T-helper 17 cell (primary cell): ENCODE results near the gene WNT2B. TPM values are rescaled to one million over a fixed set of nuclear protein-coding genes. Genes with fewer than 3 reads are reported as not detected.

Experiments used
- ATAC-seq: fragments of 150-1000 bp; cut with Tn5 transposase; 2 replicates; pipeline ENCODE4 v1.10.0; 2021; ENCODE audit warnings: mild to moderate bottlenecking, moderate library complexity
- DNase-seq, 3 donors: peaks; one replicate each; pipeline versions ENCODE4 v3.0.0 to v3.0.0-alpha.2; 2020 to 2021
- H3K9me3 ChIP-seq: one replicate; pipeline ENCODE4 v1.7.0; 2013; ENCODE audit warnings: low read length, mild to moderate bottlenecking; ENCODE audit not compliant: control insufficient read depth, poor library complexity, severe bottlenecking
- H3K27ac Mint-ChIP-seq: one replicate; pipeline ENCODE4 v1.8.0; 2022; ENCODE audit warnings: mild to moderate bottlenecking, moderate library complexity, mixed read lengths
- H3K27me3 Mint-ChIP-seq: one replicate; pipeline ENCODE4 v1.8.0; 2022; ENCODE audit warnings: mixed read lengths
- H3K36me3 Mint-ChIP-seq: one replicate; pipeline ENCODE4 v1.8.0; 2022; ENCODE audit warnings: low read depth, mixed read lengths
- H3K4me1 Mint-ChIP-seq: one replicate; pipeline ENCODE4 v1.8.0; 2022; ENCODE audit warnings: mild to moderate bottlenecking, mixed read lengths
- H3K4me3 Mint-ChIP-seq: one replicate; pipeline ENCODE4 v1.8.0; 2022; ENCODE audit warnings: mild to moderate bottlenecking, moderate library complexity, mixed read lengths
- total RNA-seq, 4 donors: library from RNA in 2 of 4; stranded (reverse) in 2 of 4; gene quantifications; one replicate each; pipeline ENCODE4 v1.2.3 and lab custom pipeline; 2022 to 2026

WNT2B gene
- total RNA-seq, 2 donors from 2014 or later: 0.13 to 0.37 TPM

DNA sequence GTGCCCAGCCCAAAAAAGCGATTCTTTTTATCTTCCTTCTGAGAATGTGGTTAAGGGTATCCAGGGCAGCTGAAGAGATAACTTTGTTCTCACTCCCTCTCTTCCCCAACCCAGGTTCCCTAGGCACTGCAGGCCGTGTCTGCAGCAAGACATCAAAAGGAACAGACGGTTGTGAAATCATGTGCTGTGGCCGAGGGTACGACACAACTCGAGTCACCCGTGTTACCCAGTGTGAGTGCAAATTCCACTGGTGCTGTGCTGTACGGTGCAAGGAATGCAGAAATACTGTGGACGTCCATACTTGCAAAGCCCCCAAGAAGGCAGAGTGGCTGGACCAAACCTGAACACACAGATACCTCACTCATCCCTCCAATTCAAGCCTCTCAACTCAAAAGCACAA is 11.4 kb downstream of the WNT2B start:
- no peaks in the 10 kb centered on the region for H3K9me3 ChIP-seq
- ATAC-seq (no peak), DNase-seq (no peak)
- no peak overlapping the region for H3K27ac Mint-ChIP-seq
- peaks cover 6% of the 10 kb centered on the region for H3K36me3 Mint-ChIP-seq
- H3K4me1 Mint-ChIP-seq: peaks cover 9% of the 10 kb centered on the region
- no peaks in the 10 kb centered on the region for H3K27me3 Mint-ChIP-seq
- H3K4me3 Mint-ChIP-seq: no peak overlapping the region

DNA sequence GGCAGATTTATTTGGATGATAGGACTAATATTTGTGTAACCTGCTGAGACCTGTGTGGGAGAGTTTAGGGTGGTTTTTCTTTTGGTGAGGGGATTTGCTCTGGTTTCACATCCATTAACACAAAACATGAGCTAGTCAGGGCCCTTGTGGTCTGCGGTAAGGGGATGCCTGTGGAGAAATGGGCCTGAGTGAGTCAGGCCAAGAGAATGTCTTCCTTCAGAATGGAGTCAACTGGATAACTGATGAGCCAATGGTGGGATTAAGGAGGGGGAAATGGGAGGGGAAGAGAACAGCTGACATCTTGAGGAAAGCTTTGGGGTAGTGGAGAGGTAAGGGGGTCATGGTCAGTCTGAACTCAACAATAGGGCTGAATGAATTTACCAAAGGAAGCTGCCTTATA is 13.9 kb downstream of the WNT2B start:
- H3K36me3 Mint-ChIP-seq: peaks cover 3% of the 10 kb centered on the region
- ATAC-seq (no peak), DNase-seq (no peak)
- no peaks in the 10 kb centered on the region for H3K27me3 Mint-ChIP-seq
- peaks cover 3% of the 10 kb centered on the region for H3K4me1 Mint-ChIP-seq
- no peak overlapping the region for H3K4me3 Mint-ChIP-seq
- no peaks in the 10 kb centered on the region for H3K9me3 ChIP-seq
- no peak overlapping the region for H3K27ac Mint-ChIP-seq

DNA sequence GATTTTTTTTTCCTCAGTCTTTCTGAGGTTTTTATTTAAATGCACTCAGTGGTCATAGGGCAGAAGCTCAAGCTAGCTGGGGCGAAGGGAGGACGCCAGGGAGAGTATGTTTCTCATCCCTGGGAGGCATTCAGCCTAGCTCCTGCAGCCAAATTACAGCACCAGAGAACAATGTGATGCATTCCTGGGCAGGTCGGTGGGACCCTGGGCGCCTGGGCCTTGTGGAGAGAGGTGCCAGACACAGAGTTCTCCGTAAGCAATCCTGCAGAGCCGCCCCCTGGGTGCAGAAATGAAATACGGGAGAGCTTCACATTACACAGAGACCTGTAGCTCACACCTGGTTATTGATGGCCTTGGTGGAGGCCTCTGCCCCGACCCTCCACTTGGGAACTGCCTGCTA is 15.5 kb downstream of the WNT2B start:
- DNase-seq: no peak
- no peaks in the 10 kb centered on the region for H3K27me3 Mint-ChIP-seq
- ATAC-seq: no peak
- peaks cover 3% of the 10 kb centered on the region for H3K4me1 Mint-ChIP-seq
- H3K27ac Mint-ChIP-seq: no peak overlapping the region
- peaks cover 6% of the 10 kb centered on the region for H3K36me3 Mint-ChIP-seq
- H3K9me3 ChIP-seq: no peaks in the 10 kb centered on the region
- no peak overlapping the region for H3K4me3 Mint-ChIP-seq

DNA sequence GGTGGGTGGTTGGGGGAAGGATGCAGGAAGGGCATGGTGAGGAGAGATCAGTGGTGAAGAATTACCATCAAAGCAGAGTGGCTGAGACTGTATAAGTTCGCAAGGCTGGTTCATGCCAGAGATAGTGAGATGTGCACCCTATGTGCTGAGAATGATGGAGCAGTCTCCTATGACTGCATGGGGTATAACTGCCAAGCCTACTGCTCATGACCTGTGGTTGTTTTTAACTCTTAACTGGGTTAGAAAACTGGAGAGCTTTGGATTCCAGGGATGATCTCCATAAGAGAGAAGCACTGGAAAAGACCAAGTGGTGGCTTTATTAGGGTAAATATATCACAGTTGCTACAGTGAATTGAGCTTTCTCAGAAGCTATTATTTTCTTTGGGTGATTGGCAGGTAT is 16.2 kb downstream of the WNT2B start:
- DNase-seq: no peak
- no peaks in the 10 kb centered on the region for H3K9me3 ChIP-seq
- no peak for ATAC-seq
- H3K4me1 Mint-ChIP-seq: peaks cover 3% of the 10 kb centered on the region
- H3K4me3 Mint-ChIP-seq: no peak overlapping the region
- peaks cover 6% of the 10 kb centered on the region for H3K36me3 Mint-ChIP-seq
- H3K27me3 Mint-ChIP-seq: no peaks in the 10 kb centered on the region
- no peak overlapping the region for H3K27ac Mint-ChIP-seq

DNA sequence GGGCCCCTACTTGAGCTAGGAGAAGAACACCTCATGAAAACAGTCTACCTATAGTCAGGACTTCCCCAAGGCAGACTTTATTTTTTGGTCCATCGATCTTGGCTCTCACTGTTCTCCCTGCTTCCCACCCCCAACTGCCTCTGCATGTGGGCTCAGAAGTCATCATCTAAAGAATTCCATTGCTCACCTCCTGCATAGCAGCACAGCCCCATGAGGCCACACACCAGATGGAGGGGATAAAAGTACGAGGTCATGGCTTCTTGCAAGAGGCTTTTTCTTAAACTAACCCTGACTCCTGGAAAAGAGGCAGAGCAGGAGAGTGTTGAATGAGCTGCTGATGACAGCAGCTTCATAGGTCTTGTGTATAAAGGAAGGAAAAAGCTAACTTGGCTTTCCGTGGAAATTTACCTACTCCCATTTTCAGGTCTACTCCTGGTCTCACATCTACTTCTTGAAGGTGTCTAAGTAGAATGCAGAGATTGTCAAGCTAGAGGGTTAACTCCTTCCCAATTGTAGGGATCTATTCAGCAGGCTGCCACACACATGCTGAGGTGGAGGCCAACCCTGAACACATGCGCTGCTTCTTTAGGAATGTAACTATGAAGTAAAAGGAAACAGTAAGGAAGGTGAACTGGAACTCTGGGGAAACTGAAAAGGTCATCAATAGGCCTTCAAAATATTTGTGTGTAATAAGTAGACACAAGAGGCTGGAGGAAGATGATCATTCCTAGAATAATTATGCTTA is 18.7 kb downstream of the WNT2B start:
- peaks cover 3% of the 10 kb centered on the region for H3K4me1 Mint-ChIP-seq

DNA sequence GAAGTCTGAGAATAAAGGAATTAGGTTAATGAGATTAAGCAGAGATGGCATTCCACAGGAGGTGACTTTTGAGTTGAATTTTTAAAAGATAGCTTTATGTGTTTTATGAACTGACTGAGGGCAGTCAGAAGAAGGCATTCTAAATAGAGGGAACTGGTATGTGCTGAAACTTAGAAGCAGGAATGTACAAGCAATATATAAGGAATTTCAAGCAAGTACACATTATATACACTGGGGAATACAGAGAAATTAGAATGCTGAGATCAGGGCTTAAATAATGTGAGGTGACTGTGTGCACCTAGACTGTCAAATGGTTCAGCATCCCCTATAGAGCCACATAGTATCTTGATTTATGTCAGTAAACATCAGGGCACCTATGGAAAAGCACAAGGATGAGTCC is 19.3 kb downstream of the WNT2B start:
- peaks cover 6% of the 10 kb centered on the region for H3K36me3 Mint-ChIP-seq
- H3K9me3 ChIP-seq: no peaks in the 10 kb centered on the region
- H3K4me3 Mint-ChIP-seq: no peak overlapping the region
- DNase-seq: no peak
- no peak overlapping the region for H3K27ac Mint-ChIP-seq
- H3K4me1 Mint-ChIP-seq: peaks cover 3% of the 10 kb centered on the region
- no peaks in the 10 kb centered on the region for H3K27me3 Mint-ChIP-seq
- no peak for ATAC-seq

More for the DNA sequence above, 18.7 kb downstream of the WNT2B start:
- DNase-seq (no peak), ATAC-seq (no peak)
- Mint-ChIP-seq H3K27me3 (no peaks in the 10 kb centered on the region), H3K36me3 (peaks cover 6% of the 10 kb centered on the region), H3K27ac (no peak overlapping the region), H3K4me3 (no peak overlapping the region)
- H3K9me3 ChIP-seq: no peaks in the 10 kb centered on the region

DNA sequence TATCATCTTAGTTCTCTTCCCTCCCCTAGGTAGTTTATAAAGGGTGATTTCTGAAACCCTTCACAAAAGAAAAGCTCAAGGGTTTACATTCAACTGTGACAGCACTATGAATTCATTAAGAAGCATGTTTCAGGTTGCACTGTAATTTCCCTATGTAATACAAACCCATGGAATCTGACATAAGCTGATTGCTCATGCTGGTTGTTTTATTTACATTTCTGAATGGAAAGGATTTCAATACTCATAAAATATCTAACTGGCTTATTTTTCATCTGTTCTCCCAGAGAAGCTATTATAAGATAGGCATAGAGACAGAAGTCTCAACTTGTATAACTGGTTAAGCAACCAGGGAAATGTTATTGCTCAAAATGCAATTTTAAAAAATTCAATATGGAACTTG is 20.5 kb downstream of the WNT2B start:
- H3K36me3 Mint-ChIP-seq: peaks cover 8% of the 10 kb centered on the region
- no peak overlapping the region for H3K4me3 Mint-ChIP-seq
- no peak overlapping the region for H3K27ac Mint-ChIP-seq
- DNase-seq (no peak), ATAC-seq (no peak)
- H3K27me3 Mint-ChIP-seq: no peaks in the 10 kb centered on the region
- H3K9me3 ChIP-seq: no peaks in the 10 kb centered on the region
- H3K4me1 Mint-ChIP-seq: peaks cover 3% of the 10 kb centered on the region

DNA sequence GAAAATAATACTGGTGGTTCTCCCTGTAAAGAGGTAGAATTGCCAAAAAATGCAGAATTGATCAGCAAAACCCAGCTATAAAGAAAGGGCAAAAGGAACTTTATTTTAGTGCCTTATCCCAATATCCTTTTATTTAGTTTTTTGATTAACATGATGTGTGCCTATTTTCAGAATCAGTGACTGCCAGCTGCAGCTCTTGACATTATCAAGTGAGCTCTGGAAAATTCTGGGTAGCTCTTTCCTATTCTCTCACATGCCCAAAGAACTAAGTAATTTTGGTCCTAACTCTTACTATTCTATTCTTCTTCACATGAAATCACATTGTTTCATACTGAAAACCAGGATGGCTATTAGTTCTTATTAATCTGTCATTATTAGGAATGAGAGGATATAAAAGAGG is 22.1 kb downstream of the WNT2B start:
- H3K36me3 Mint-ChIP-seq: peaks cover 5% of the 10 kb centered on the region
- no peaks in the 10 kb centered on the region for H3K4me1 Mint-ChIP-seq
- ATAC-seq (no peak), DNase-seq (no peak)
- H3K4me3 Mint-ChIP-seq: no peak overlapping the region
- no peaks in the 10 kb centered on the region for H3K9me3 ChIP-seq
- H3K27ac Mint-ChIP-seq: no peak overlapping the region
- H3K27me3 Mint-ChIP-seq: no peaks in the 10 kb centered on the region

DNA sequence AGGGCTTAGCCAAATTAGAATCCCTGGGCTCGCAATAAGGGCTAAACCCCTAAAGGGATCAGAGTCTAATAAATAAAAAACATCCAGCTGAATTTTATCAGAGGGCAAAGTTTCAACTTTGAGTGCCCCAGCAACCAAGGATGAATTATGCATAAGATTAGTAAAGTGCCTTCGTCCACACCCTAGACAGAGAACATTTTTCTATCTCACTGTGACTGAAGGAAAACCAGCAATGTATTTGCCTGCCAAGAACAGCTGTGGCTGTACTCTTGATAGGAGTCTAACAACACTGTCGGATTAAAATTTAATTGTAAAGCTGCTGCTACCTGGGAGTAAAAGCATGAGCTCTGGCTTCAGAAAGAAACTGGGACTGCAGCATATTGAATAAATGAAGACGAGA is 23.3 kb downstream of the WNT2B start:
- no peaks in the 10 kb centered on the region for H3K9me3 ChIP-seq
- DNase-seq (no peak), ATAC-seq (no peak)
- Mint-ChIP-seq H3K36me3 (peaks cover 5% of the 10 kb centered on the region), H3K27ac (no peak overlapping the region), H3K4me3 (no peak overlapping the region), H3K4me1 (no peaks in the 10 kb centered on the region), H3K27me3 (no peaks in the 10 kb centered on the region)

DNA sequence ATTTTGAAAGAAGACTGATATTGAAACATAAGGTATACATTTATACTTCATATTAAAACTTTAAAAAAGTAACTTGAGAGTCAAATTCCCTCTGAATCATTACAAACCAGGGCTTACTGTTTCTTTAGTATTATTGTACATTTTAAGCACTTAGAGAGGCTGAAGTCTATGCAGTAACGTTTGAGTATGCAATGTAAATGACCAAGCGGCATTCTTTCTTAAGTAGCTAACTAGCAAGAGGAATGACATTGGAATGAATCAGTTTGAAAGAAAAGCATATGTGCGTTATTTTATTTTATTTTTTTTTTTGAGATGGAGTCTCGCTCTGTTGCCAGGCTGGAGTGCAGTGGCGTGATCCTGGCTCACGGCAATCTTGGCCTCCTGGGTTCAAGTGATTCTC is 24.3 kb downstream of the WNT2B start:
- no peaks in the 10 kb centered on the region for H3K9me3 ChIP-seq
- no peak overlapping the region for H3K4me3 Mint-ChIP-seq
- no peaks in the 10 kb centered on the region for H3K4me1 Mint-ChIP-seq
- H3K27me3 Mint-ChIP-seq: no peaks in the 10 kb centered on the region
- ATAC-seq: no peak
- peaks cover 2% of the 10 kb centered on the region for H3K36me3 Mint-ChIP-seq
- no peak overlapping the region for H3K27ac Mint-ChIP-seq
- DNase-seq: no peak

DNA sequence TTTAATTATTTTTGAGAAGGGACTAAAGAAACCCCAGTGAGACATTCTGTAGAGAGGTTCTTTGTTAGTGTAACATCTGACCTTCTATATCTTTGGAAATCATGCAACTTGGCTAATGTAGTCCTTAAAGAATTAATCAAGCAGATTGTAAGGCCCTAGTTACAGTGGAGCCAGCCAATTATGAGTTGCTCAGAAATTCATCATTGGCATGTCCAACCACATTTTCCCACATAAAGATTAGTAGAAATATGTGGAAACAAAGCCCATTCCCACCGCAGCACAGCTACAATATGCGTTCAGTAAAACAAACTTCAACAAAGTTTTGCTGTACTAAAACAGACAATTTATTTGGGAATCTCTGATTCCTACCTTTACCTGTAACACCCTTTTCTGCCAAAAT is 27.8 kb downstream of the WNT2B start:
- Mint-ChIP-seq H3K27ac (peak overlapping the region; percentile 37), H3K27me3 (no peaks in the 10 kb centered on the region), H3K4me3 (no peak overlapping the region), H3K4me1 (peaks cover 2% of the 10 kb centered on the region), H3K36me3 (peaks cover 6% of the 10 kb centered on the region)
- ATAC-seq (no peak), DNase-seq (no peak)
- no peaks in the 10 kb centered on the region for H3K9me3 ChIP-seq

DNA sequence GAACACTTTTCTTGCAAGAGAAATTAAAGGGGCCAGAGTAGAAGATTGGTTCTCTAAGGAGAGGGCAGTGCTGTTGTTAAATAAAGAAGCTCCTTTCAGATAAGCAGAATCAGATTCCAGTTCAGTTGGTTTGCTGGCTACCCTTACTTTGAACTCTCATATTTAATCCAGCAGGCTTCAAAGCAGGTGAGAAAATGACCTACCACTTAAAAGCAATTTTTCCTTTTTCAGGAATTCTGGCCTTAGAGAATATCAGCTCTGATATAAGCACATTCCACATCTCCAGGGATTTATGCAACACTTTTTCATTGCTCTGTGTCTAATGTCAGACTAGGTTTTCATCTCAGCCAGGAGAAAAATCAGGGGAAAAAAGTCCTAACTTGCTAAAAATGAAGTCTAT is 28.7 kb downstream of the WNT2B start:
- no peaks in the 10 kb centered on the region for H3K9me3 ChIP-seq
- Mint-ChIP-seq H3K27me3 (no peaks in the 10 kb centered on the region), H3K36me3 (peaks cover 6% of the 10 kb centered on the region), H3K4me3 (no peak overlapping the region), H3K27ac (no peak overlapping the region), H3K4me1 (peaks cover 2% of the 10 kb centered on the region)
- ATAC-seq (no peak), DNase-seq (no peak)

DNA sequence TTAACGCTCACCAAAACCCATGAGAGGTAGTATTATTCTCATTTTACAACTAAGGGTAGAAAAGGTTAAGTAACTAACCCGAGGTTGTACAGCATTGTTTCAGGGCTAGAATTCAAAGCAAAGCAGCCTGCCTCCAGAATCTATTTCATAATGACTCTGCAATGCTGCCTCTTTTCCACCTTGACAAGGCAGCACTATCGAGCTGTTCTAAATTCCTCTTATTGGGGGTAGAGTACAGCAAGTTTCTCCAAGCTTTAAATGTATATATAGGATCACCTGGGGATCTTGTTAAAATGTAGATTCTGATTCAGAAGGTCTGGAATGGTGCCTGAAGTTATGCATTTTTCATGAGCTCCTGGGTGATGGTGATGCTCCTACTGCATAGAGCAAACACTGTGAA is 30.1 kb downstream of the WNT2B start:
- H3K27ac Mint-ChIP-seq: no peak overlapping the region
- no peaks in the 10 kb centered on the region for H3K9me3 ChIP-seq
- no peak for DNase-seq
- H3K27me3 Mint-ChIP-seq: no peaks in the 10 kb centered on the region
- no peak overlapping the region for H3K4me3 Mint-ChIP-seq
- H3K4me1 Mint-ChIP-seq: peaks cover 2% of the 10 kb centered on the region
- ATAC-seq: no peak
- peaks cover 5% of the 10 kb centered on the region for H3K36me3 Mint-ChIP-seq

DNA sequence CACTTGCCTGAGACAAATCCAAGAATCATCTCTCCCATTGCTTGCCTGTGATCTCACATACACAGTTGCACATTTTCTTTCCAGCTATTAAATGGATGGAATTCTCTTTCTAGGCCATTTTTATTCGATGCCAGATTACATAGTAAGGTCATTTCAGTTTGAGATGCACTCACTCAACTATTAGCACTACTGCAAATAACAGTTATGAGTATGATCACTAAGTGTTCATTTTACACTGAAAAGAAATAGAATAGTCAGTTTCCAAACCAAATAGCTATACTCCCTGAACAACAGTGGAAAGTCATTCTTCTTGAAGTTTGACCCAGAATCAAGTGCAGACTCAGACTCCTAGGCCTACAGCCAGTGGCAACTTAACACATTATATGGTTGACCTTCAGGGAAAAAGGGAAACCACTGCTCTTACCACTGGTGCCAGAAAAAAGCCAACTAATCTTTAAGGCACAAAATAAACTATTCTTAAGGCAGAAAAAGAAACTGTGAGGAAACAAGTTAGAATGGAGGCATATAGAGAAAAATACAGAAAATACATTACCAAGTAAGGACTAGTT is 31.5 kb downstream of the WNT2B start:
- H3K27me3 Mint-ChIP-seq: no peaks in the 10 kb centered on the region

More for the DNA sequence above, 31.5 kb downstream of the WNT2B start:
- DNase-seq (no peak), ATAC-seq (no peak)
- Mint-ChIP-seq H3K4me3 (no peak overlapping the region), H3K4me1 (peaks cover 2% of the 10 kb centered on the region), H3K27ac (no peak overlapping the region), H3K36me3 (peaks cover 4% of the 10 kb centered on the region)
- H3K9me3 ChIP-seq: no peaks in the 10 kb centered on the region
